Hepatic stellate cell (primary cell): ENCODE results near the gene PGR.

Experiments
- DNase-seq: peaks from one replicate; pipeline ENCODE4 v3.0.0; 2011; ENCODE audit warnings: low spot score

PGR gene

DNA sequence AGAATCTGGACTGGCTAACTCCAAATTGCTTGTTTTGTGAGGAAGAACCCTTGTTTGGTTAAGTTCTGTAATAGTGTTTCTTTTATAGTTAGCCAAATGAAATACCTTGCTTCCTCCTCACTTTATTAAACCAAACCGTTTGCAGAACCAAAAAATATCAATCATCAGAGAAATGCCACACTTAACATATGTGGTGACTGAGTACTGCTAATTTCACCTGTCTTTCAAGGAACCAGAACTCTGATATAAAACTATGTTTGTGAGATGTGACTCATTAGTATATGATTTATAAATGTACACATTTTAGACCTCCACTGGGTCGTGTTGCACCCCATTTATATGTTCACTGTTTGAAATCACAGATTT is 119.9 kb downstream of the PGR start:
- no peak for DNase-seq

DNA sequence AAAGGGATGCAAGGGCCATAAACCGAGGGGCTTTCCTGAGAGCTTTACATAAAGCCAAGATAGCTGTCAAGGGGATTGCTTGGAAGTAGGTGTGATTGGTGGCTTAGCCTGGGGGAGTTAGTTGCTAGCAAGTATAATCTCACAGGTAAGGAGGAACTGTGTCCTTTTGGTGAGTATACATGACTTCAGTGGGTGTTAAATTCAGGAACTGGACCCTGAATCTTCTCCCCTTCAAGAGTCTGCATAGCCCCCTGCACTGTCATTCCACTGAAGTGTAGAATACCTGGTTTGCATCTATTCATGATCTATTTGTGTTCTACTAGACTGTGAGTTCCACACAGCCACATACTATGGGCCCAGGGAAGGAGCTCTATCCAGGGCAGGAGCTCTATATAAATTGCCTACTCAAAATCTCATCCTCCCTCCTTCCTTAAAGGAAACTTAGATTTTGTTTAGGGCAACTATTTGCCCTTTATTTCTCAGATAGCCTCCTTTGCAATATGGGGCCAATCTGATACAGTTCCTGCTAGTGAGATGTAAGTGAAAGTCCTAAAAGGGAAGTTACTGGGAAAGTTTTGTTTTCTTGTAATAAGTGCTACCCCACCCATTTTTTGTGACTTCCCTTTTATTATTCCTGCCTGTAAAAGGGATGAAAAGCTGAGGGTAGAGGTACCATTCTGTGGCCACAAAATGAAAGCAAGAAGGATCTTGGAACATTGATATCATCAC is 120.5 kb downstream of the PGR start:
- no peak for DNase-seq

DNA sequence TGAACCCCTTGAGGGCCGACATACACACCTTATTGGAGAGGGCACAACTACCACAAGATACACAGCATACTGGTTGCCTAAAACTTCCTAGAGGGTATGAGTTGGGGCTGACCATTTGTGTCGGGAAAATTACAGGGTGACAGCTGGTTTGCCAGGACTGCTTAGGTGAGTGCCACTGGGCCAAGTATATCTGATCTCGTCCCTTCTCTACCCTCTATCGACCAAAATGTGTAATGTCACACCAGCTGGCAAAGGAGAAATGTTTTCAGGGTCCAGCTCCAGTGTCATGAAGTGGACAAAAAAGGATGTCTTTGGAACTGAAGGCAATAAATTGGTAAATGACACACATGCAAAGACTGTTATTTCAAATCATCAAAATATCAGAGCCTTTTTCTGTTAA is 126.1 kb downstream of the PGR start:
- DNase-seq, result no peak

DNA sequence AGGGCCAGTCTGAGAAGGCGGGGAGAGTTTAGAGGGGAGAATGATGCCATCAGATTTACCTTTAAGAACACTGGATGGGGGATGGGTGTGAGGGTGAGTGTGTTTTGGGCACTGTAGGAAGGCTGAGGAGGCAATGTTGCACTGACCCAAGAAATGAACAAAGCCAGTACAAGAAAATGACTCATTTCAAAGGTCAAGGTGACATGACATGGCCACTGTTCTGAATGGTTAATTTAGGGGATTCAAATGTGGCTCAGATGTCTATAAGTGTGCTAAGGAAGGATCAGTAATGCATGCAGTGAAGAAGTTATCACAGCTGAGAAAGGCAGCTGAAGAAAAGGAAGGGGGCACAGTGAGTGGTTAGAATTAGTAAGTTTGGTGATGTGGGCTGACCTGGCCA is 129.9 kb downstream of the PGR start:
- no peak for DNase-seq

DNA sequence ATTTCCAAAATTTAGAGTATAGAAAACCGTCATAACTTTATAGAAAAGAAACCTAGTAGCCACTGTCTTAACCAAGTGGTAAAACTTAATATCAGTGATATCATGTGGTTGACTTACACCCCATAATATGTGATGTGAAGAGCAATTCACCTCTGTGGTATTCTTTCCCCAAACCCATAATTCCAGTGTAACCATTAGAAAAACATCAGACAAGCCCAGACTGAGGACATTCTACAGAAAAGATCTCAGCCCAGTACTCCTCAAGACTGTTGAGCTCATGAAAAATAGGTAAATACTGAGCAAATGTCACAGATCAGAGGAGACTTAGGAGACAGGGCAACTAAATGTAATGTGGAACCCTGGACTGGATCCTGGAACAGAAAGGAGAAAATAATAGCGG is 134.6 kb downstream of the PGR start:
- DNase-seq, result no peak

DNA sequence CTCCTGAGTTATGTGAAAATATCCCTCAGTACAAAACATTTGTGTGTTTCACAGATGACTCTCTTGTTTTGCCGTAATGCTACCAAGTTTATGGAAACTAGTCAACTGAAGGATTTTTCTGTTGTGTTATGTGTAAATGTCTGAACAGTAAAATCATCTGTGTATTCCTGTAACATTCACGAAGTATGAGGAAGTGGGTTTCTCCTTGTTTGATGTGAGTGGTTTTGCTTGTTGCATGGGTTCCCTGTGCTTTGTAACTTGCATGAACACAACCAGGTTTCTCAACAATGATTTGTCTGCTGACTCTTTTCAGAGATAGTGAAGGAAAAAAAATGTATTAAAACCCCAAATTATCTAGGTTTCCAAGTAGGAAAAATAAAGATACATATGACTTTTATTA is 138.1 kb downstream of the PGR start:
- no peak for DNase-seq

DNA sequence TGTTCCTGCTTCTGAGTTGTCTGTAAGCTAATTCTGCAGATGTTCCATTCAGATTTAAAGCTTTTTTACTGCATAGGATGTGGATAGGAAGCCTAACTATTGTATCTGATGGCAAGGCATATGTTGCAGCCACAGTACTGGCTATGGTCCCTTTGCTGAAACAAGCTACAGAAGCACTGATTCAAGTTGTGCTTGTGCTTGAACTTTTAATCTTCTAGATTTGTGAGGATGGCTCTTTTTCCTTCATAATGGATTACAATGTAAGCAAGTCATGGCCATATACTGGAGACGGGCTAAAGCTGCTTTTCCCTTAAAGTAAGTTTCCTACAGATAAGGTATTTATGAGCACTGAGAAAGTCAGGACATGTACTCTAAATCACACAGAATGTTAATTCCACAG is 138.7 kb downstream of the PGR start:
- no peak for DNase-seq

DNA sequence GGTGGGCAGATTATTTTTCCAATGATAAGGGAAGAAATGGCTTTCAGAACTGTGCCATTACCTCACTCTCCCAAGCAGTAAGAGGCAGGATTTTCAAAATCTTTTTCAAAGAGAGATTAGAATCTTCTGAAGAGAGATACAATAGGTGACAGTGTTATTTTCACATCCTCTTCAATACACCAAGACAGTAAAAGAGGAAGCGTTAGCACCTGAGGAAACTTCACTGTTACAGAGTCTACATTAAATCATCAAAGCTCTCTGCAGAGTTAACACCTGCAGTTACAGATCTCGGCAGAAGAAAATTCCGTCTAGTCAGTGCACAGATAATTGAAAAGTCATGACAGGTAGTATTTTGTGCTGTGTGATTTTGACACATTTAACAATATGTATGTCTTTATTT is 144.9 kb downstream of the PGR start:
- no peak for DNase-seq

DNA sequence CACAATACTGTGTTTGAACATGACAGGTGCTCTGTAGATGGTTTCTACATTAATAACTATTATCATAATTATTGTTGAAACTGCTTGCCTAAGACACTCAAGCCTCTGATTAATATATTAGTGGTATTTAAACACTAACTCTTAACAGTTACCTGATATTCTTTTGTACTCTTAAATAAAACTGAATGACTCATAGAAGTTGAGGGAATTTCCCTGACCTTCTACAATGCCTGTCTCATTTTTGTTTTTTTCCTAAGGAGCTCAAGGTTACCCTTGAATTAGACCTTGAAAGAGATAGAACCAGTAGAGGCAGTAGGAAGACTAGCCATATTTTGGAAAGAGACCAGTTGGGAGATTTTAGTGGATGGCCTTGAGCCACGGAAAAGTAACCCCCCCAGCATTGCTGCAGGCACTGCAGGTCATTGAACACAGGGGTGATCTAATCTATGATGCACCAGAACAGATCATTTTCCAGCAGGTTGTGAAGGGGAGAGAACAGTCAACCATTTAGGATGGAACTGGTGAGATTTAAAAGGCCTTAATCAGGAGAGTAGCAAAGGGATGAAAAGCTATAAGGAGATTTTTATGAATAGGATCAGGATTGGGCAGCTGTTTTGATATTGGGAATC is 148.3 kb downstream of the PGR start:
- DNase-seq, result no peak

DNA sequence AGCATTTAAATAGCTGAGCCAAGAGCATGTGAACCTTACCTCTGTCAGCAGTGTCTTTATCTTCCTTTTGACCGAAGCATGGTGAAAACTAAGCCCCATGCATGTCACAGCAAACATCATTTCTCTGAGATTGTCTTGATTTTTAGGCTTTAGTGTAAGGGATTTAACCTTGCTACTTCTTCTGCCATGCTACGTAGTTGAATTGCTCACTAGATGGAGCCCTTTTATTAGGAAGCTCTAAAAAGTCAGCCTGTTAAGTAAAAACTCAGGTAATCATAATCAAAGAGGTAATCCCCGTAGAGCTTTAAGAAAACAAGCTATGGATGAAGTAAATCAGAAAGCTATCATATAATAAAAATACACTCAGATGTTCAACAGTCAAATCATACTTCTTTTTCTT is 149.5 kb downstream of the PGR start:
- DNase-seq, result no peak
